BLaER1 treated with 17β-estradiol and CSF1 and Interleukin-3, amounts not matched to agents 10 nM and 100 nM (cell line): ENCODE results near the gene GPC3.
"Not testable (repeated sequence)": the region's sequence is repeated elsewhere in the genome, so short reads cannot be mapped to it uniquely, and the experiment has no call there.

Experiments used
- H3K27ac ChIP-seq, 11 experiments: shearing (Covaris generic); formaldehyde crosslinking; 2 replicates each; pipeline ENCODE4 v1.8.1; 2022
- H3K27me3 ChIP-seq, 11 experiments: shearing (Covaris generic); formaldehyde crosslinking; 2 replicates each; pipeline ENCODE4 v1.8.1; 2022
- H3K36me3 ChIP-seq, 11 experiments: shearing (Covaris generic); formaldehyde crosslinking; 2 replicates each; pipeline ENCODE4 v1.8.1; 2022
- H3K4me1 ChIP-seq, 10 experiments: shearing (Covaris generic); formaldehyde crosslinking; 2 replicates each; pipeline ENCODE4 v1.8.1; 2022
- H3K4me2 ChIP-seq, 11 experiments: shearing (Covaris generic); formaldehyde crosslinking; 2 replicates each; pipeline ENCODE4 v1.8.1; 2022
- H3K4me3 ChIP-seq, 10 experiments: shearing (Covaris generic); formaldehyde crosslinking; 2 replicates each; pipeline ENCODE4 v1.8.1; 2022
- H3K9ac ChIP-seq, 11 experiments: shearing (Covaris generic); formaldehyde crosslinking; 2 replicates each; pipeline ENCODE4 v1.8.1; 2022
- H3K9me3 ChIP-seq, 11 experiments: shearing (Covaris generic); formaldehyde crosslinking; replicated peaks in 1 of 11; 2 replicates each; pipeline ENCODE4 v1.8.1; 2022
- H4K20me1 ChIP-seq, 11 experiments: shearing (Covaris generic); formaldehyde crosslinking; 2 replicates each; pipeline ENCODE4 v1.8.1; 2022
- Cebpa-rat ChIP-seq, 11 experiments: shearing (Covaris generic); IDR thresholded peaks; 2 replicates each; pipeline ENCODE4 v1.8.1; 2022

Gene GPC3

GRCh38 chrX:133723930-133724329 is 261.5 kb downstream of the GPC3 start:
- Histone ChIP-seq H3K27ac (no peak overlapping the region), H3K27me3 (peaks cover 89 to 100% (median 98%) of the 10 kb centered on the region in 11 experiments), H3K4me3 (no peak overlapping the region), H4K20me1 (no peaks in the 10 kb centered on the region), H3K4me1 (no peaks in the 10 kb centered on the region), H3K9me3 (peaks cover 8 to 15% (median 10%) of the 10 kb centered on the region in 11 experiments; a peak in 19 of 22 replicates), H3K4me2 (no peak overlapping the region), H3K9ac (no peak overlapping the region), H3K36me3 (no peaks in the 10 kb centered on the region)
- TF ChIP-seq Cebpa-rat (IDR thresholded peaks at IDR 0.05), result no peak

DNA sequence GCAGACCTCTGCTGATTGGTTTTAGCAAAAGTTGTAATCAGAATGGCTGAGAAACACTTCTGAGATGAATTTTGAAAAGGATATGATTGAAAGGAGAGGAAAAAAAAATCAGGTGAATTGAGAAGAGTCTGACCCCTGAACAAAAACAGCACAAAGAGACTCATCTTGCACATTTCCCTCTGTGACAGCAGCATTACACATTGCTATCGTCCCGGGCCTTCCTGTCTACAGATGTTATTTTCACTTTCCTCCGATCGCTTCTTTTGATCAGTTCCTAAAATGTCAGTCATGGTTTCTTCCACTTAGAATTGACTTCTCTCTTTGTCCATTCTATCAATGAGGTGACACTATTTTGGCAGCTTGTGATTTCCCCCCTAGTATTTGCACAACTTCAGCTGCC is 262.6 kb downstream of the GPC3 start:
- peaks cover 8 to 15% (median 10%) of the 10 kb centered on the region in 11 experiments; a peak in 19 of 22 replicates for H3K9me3 ChIP-seq
- no peak for TF ChIP-seq Cebpa-rat (IDR thresholded peaks at IDR 0.05)
- H3K9ac ChIP-seq, result no peak overlapping the region
- no peaks in the 10 kb centered on the region for H3K4me1 ChIP-seq
- H3K4me3 ChIP-seq, result no peak overlapping the region
- H3K4me2 ChIP-seq, result peak overlapping the region in 10 of 11 experiments; percentile 1 to 35 (median 17); a peak in 13 of 22 replicates
- H3K27ac ChIP-seq, result no peak overlapping the region
- H3K27me3 ChIP-seq, result peaks cover 89 to 100% (median 98%) of the 10 kb centered on the region in 11 experiments
- H4K20me1 ChIP-seq, result no peaks in the 10 kb centered on the region
- H3K36me3 ChIP-seq, result no peaks in the 10 kb centered on the region

DNA sequence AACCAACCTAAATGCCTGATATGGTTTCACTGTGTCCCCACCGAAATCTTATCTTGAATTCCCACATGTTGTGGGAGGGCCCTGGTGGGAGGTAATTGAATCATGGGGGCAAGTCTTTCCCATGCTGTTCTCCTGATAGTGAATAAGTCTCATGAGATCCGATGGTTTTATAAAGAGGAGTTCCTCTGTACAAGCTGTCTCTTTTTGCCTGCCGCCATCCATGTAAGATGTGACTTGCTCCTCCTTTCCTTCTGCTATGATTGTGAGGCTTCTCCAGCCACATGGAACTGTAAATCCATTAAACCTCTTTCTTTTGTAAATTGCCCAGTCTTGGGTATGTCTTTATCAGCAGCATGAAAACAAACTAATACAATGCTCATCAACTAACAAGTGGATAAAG is 265.1 kb downstream of the GPC3 start:
- H3K36me3 ChIP-seq, H4K20me1 ChIP-seq, H3K27ac ChIP-seq, H3K4me3 ChIP-seq, H3K4me1 ChIP-seq, H3K9ac ChIP-seq, H3K4me2 ChIP-seq: not testable (repeated sequence)
- Histone ChIP-seq H3K9me3 (peaks cover 16 to 35% (median 18%) of the 10 kb centered on the region in 11 experiments; a peak in 21 of 22 replicates), H3K27me3 (peaks cover 89 to 100% (median 98%) of the 10 kb centered on the region in 11 experiments)

- Histone ChIP-seq H3K36me3 (no peaks in the 10 kb centered on the region), H3K9ac (no peak overlapping the region), H4K20me1 (no peaks in the 10 kb centered on the region), H3K9me3 (peaks cover 16 to 36% (median 18%) of the 10 kb centered on the region in 11 experiments; a peak in 21 of 22 replicates), H3K27ac (no peak overlapping the region), H3K4me3 (no peak overlapping the region), H3K4me2 (no peak overlapping the region), H3K27me3 (peaks cover 89 to 100% (median 97%) of the 10 kb centered on the region in 11 experiments), H3K4me1 (no peaks in the 10 kb centered on the region)
- TF ChIP-seq Cebpa-rat (IDR thresholded peaks at IDR 0.05), result no peak
Observed at GRCh38 chrX:133715715-133716114, 269.7 kb downstream of the GPC3 start.

DNA sequence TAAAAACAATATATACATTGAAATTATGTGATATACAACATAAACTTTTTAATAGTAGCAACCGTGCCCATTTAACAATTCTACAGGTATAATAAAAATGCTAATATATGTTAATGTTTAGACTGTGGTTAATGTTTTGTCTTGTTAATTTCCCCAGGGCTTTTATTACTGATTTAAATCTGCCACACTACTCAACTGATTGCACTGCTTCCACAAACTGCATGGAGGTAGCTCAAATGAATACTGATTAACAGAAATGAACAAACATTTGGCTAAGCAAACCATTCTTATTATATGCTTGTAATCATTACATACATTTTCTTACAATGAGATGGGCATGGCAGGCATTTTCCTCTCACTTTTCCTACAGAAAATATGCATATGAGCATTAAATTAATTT is 275.9 kb downstream of the GPC3 start:
- no peak overlapping the region for H3K4me3 ChIP-seq
- H4K20me1 ChIP-seq, result no peaks in the 10 kb centered on the region; a peak in 1 of 22 replicates
- peaks cover 91 to 100% (median 96%) of the 10 kb centered on the region in 11 experiments for H3K27me3 ChIP-seq
- H3K9ac ChIP-seq, result no peak overlapping the region
- no peaks in the 10 kb centered on the region for H3K36me3 ChIP-seq
- H3K27ac ChIP-seq, result no peak overlapping the region
- H3K9me3 ChIP-seq, result peaks cover 0 to 8% (median 0%) of the 10 kb centered on the region in 11 experiments; a peak in 2 of 22 replicates
- H3K4me1 ChIP-seq, result no peaks in the 10 kb centered on the region
- H3K4me2 ChIP-seq, result no peak overlapping the region
- TF ChIP-seq Cebpa-rat (IDR thresholded peaks at IDR 0.05), result no peak

DNA sequence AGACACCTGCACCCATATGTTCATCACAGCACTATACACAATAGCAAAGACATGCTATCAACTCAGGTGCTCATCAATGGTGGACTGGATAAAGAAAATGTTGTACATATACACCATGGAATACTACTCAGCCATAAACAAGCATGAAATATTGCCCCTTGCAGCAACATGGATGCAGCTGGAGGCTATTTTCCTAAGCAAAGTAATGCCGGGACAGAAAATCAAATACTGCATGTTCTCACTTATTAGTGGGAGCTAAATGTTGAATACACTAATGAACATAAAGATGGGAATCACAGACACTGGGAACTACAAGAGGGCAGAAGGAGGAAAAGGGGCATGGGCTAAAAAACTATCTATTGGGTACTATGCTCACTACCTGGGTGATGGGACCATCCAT is 278.5 kb downstream of the GPC3 start:
- peaks cover 0 to 8% (median 0%) of the 10 kb centered on the region in 11 experiments; a peak in 2 of 22 replicates for H3K9me3 ChIP-seq
- H3K36me3 ChIP-seq, result no peaks in the 10 kb centered on the region
- no peak overlapping the region for H3K4me3 ChIP-seq
- H3K27me3 ChIP-seq, result peaks cover 83 to 100% (median 96%) of the 10 kb centered on the region in 11 experiments
- no peak for TF ChIP-seq Cebpa-rat (IDR thresholded peaks at IDR 0.05)
- H3K9ac ChIP-seq, result no peak overlapping the region
- H3K27ac ChIP-seq, result no peak overlapping the region
- no peak overlapping the region for H3K4me2 ChIP-seq
- H3K4me1 ChIP-seq, result no peaks in the 10 kb centered on the region
- H4K20me1 ChIP-seq, result no peaks in the 10 kb centered on the region; a peak in 3 of 22 replicates

DNA sequence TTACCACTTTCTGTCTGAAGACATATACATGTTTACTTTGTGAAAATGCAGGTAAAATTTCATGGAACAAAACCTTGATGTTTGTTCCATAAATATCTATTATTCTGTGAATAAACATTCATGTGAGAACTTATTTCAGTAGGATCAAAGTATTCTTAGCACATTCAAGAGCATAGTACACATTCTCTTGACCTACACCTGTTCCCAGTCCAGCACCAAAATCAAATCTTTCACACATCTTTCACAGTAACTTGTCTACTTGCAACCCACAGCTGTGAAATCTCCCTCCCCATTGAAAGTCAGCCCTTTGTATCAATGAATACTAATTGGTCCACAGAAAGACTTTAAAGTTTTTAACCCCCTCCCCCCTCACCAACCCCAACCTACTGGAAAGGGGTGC is 283.2 kb downstream of the GPC3 start:
- no peak overlapping the region for H3K4me2 ChIP-seq
- no peak overlapping the region for H3K27ac ChIP-seq
- H3K4me1 ChIP-seq, result no peaks in the 10 kb centered on the region
- TF ChIP-seq Cebpa-rat (IDR thresholded peaks at IDR 0.05), result no peak
- H3K27me3 ChIP-seq, result peaks cover 81 to 100% (median 99%) of the 10 kb centered on the region in 11 experiments
- H3K36me3 ChIP-seq, result no peaks in the 10 kb centered on the region
- H3K9ac ChIP-seq, result no peak overlapping the region
- H3K9me3 ChIP-seq, result peaks cover 0 to 8% (median 0%) of the 10 kb centered on the region in 11 experiments; a peak in 2 of 22 replicates
- H3K4me3 ChIP-seq, result no peak overlapping the region
- H4K20me1 ChIP-seq, result no peaks in the 10 kb centered on the region; a peak in 3 of 22 replicates

DNA sequence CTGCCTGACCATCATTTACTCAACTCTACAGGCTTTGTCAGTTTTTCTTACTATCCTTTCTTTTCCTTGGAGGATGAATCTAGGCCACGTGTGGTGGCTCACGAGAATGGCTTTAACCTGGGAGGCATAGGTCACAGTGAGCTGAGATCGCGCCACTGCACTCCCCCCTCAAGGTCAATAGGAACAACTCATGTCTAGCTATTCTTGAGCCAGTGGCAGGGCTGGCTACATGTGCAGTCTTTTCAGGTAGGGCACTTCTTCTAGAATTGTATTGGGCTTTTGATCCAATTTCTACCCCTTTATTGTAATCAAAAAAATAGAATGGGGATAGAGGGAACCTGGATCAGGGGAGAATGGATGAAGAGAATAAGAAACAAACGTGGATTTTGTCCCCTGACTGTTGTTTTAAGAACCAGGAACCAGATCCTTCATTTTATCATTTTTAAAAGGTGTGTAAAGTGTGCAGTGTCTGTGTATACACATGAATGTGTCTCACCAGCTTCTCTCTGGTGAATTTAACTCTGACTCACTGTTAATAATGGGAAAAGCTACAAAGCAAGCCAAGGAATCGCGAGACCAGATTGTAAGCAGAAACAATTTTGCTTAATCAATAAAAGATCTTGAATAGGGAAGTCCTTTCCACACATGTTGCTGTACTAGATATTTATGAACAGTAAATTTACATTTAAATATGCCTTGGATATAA is 286.2 kb downstream of the GPC3 start:
- H3K4me1 ChIP-seq, result peaks cover 0 to 5% (median 0%) of the 10 kb centered on the region in 10 experiments; a peak in 1 of 20 replicates
- no peak for TF ChIP-seq Cebpa-rat (IDR thresholded peaks at IDR 0.05)
- peaks cover 0 to 14% (median 0%) of the 10 kb centered on the region in 11 experiments; a peak in 4 of 22 replicates for H3K9me3 ChIP-seq
- H4K20me1 ChIP-seq, result no peaks in the 10 kb centered on the region; a peak in 3 of 22 replicates
- no peak overlapping the region for H3K27ac ChIP-seq
- no peaks in the 10 kb centered on the region for H3K36me3 ChIP-seq
- no peak overlapping the region for H3K4me3 ChIP-seq
- H3K27me3 ChIP-seq, result peaks cover 83 to 100% (median 100%) of the 10 kb centered on the region in 11 experiments
- H3K4me2 ChIP-seq, result no peak overlapping the region
- H3K9ac ChIP-seq, result no peak overlapping the region

DNA sequence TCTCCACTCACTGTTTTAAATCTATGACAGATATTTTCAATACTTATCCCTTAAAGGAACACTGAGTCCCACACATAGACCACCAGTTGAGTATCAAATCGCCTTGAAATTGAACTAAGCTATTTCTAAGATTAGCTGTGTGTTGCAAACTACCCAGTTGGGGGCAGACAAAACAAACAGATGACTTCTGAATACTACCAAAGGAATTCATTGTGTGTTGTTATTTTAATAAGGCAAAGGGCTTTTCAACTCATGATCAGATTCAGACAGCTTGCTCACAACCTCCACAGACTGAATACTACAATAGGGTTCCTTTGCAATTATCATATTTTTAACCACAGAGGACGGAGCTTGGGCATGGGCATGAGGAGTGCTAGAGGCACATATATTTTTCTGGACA is 287.1 kb downstream of the GPC3 start:
- Histone ChIP-seq H3K27me3 (peaks cover 91 to 100% (median 100%) of the 10 kb centered on the region in 11 experiments), H3K27ac (no peak overlapping the region), H3K4me2 (no peak overlapping the region)

More for the DNA sequence above, 287.1 kb downstream of the GPC3 start:
- Histone ChIP-seq H3K9ac (no peak overlapping the region), H3K4me1 (peaks cover 0 to 5% (median 0%) of the 10 kb centered on the region in 10 experiments; a peak in 1 of 20 replicates), H3K4me3 (no peak overlapping the region), H3K36me3 (no peaks in the 10 kb centered on the region), H4K20me1 (no peaks in the 10 kb centered on the region; a peak in 3 of 22 replicates), H3K9me3 (peaks cover 0 to 17% (median 0%) of the 10 kb centered on the region in 11 experiments; a peak in 4 of 22 replicates)
- TF ChIP-seq Cebpa-rat (IDR thresholded peaks at IDR 0.05), result no peak
